ENCODE data around the gene UBE2Z.
"Not testable (repeated sequence)": the region's sequence is repeated elsewhere in the genome, so short reads cannot be mapped to it uniquely, and the experiment has no call there.

Gene UBE2Z

GRCh38 chr17:48905987-48906515 lies 2.2 kb upstream of the UBE2Z start:
- peak; percentile 88 for DNase-seq

- DNase-seq: peak; percentile 46
These were observed 527 bp upstream of the UBE2Z start for GRCh38 chr17:48907713-48908046.

GRCh38 chr17:48908853-48909394 lies 717 bp downstream of the UBE2Z start:
- DNase-seq: peak; percentile 53

GRCh38 chr17:48909783-48910182 lies 1.6 kb downstream of the UBE2Z start:
- no peak for DNase-seq

GRCh38 chr17:48910370-48910769 lies 2.2 kb downstream of the UBE2Z start:
- no peak for DNase-seq

- no peak for DNase-seq
These were observed 4.3 kb downstream of the UBE2Z start for GRCh38 chr17:48912476-48912875.

- DNase-seq: peak; percentile 94
These were observed 7.5 kb downstream of the UBE2Z start for GRCh38 chr17:48915459-48916282.

GRCh38 chr17:48925251-48925990 lies 17.2 kb downstream of the UBE2Z start:
- DNase-seq: no peak

GRCh38 chr17:48925991-48926342 lies 17.8 kb downstream of the UBE2Z start:
- DNase-seq: no peak

GRCh38 chr17:48927978-48928745 lies 20.0 kb downstream of the UBE2Z start:
- DNase-seq: no peak

GRCh38 chr17:48928876-48929811 lies 20.9 kb downstream of the UBE2Z start:
- no peak for DNase-seq

- no peak for DNase-seq
These were observed 21.6 kb downstream of the UBE2Z start for GRCh38 chr17:48929812-48930165.

GRCh38 chr17:48930435-48930873 lies 22.2 kb downstream of the UBE2Z start:
- no peak for DNase-seq

- DNase-seq: no peak
These were observed 24.8 kb downstream of the UBE2Z start for GRCh38 chr17:48933035-48933434.

- peak; percentile 72 for DNase-seq
These were observed 36.5 kb downstream of the UBE2Z start, which contains the start of gene SNF8 for GRCh38 chr17:48944515-48945260. Gene SNF8 (minus strand): TSS chr17:48944842. CDS start chr17:48944734, 108 bp downstream.

- not testable (repeated sequence) for DNase-seq
These were observed 37.0 kb downstream of the UBE2Z start for GRCh38 chr17:48945261-48945651.

- no peak for DNase-seq
These were observed 43.4 kb downstream of the UBE2Z start for GRCh38 chr17:48951572-48951971.

GRCh38 chr17:48952904-48953303 lies 44.7 kb downstream of the UBE2Z start:
- no peak for DNase-seq

GRCh38 chr17:48954300-48954755 lies 46.1 kb downstream of the UBE2Z start:
- no peak for DNase-seq

- no peak for DNase-seq
These were observed 52.8 kb downstream of the UBE2Z start for GRCh38 chr17:48960834-48961515.

Measured in kidney glomerular epithelial cell (primary cell).